ENCODE data around the gene FNIP2.

Gene FNIP2

GRCh38 chr4:158903079-158903456 lies 134.2 kb downstream of the FNIP2 start:
- Histone ChIP-seq H3K9me3 (ENCODE audit: insufficient read depth, low read length) (peaks cover 5% of the 10 kb centered on the region; the same call in 1 of the 2 replicates), H3K27me3 (ENCODE audit: insufficient read depth, insufficient read length) (no peaks in the 10 kb centered on the region), H3K4me3 (ENCODE audit: insufficient read length, low read depth) (no peak overlapping the region), H3K36me3 (ENCODE audit: insufficient read depth, insufficient read length, low read length) (no peaks in the 10 kb centered on the region), H3K9ac (ENCODE audit: insufficient read length, low read depth) (no peak overlapping the region), H3K4me1 (ENCODE audit: insufficient read depth, insufficient read length) (peaks cover 3% of the 10 kb centered on the region)
- no peak for TF ChIP-seq YY1 (IDR thresholded peaks at IDR 0.05; ENCODE audit: insufficient read depth, insufficient read length)
- TF ChIP-seq ZNF274 (IDR thresholded peaks at IDR 0.05; ENCODE audit: low read depth, low read length): no peak
- TF ChIP-seq SUZ12 (IDR thresholded peaks at IDR 0.05; ENCODE audit: extremely low read depth, insufficient read depth, insufficient read length): no peak
- DNase-seq (ENCODE audit: low read depth, low spot score): no peak

GRCh38 chr4:158903472-158904043 lies 134.7 kb downstream of the FNIP2 start:
- no peak for DNase-seq (ENCODE audit: low read depth, low spot score)
- TF ChIP-seq ZNF274 (IDR thresholded peaks at IDR 0.05; ENCODE audit: low read depth, low read length) (no peak), SUZ12 (IDR thresholded peaks at IDR 0.05; ENCODE audit: extremely low read depth, insufficient read depth, insufficient read length) (no peak), YY1 (IDR thresholded peaks at IDR 0.05; ENCODE audit: insufficient read depth, insufficient read length) (no peak)
- H3K9ac ChIP-seq (ENCODE audit: insufficient read length, low read depth): no peak overlapping the region
- H3K27me3 ChIP-seq (ENCODE audit: insufficient read depth, insufficient read length): no peaks in the 10 kb centered on the region
- H3K4me1 ChIP-seq (ENCODE audit: insufficient read depth, insufficient read length): peaks cover 3% of the 10 kb centered on the region
- H3K4me3 ChIP-seq (ENCODE audit: insufficient read length, low read depth): no peak overlapping the region
- H3K36me3 ChIP-seq (ENCODE audit: insufficient read depth, insufficient read length, low read length): no peaks in the 10 kb centered on the region
- peaks cover 5% of the 10 kb centered on the region; the same call in 1 of the 2 replicates for H3K9me3 ChIP-seq (ENCODE audit: insufficient read depth, low read length)

- H3K9me3 ChIP-seq (ENCODE audit: insufficient read depth, low read length): peaks cover 5% of the 10 kb centered on the region; the same call in 1 of the 2 replicates
- TF ChIP-seq SUZ12 (IDR thresholded peaks at IDR 0.05; ENCODE audit: extremely low read depth, insufficient read depth, insufficient read length) (no peak), YY1 (IDR thresholded peaks at IDR 0.05; ENCODE audit: insufficient read depth, insufficient read length) (no peak), ZNF274 (IDR thresholded peaks at IDR 0.05; ENCODE audit: low read depth, low read length) (no peak)
- H3K27me3 ChIP-seq (ENCODE audit: insufficient read depth, insufficient read length): no peaks in the 10 kb centered on the region
- DNase-seq (ENCODE audit: low read depth, low spot score): no peak
- H3K4me1 ChIP-seq (ENCODE audit: insufficient read depth, insufficient read length): peaks cover 3% of the 10 kb centered on the region
- no peak overlapping the region for H3K9ac ChIP-seq (ENCODE audit: insufficient read length, low read depth)
- H3K36me3 ChIP-seq (ENCODE audit: insufficient read depth, insufficient read length, low read length): no peaks in the 10 kb centered on the region
- H3K4me3 ChIP-seq (ENCODE audit: insufficient read length, low read depth): no peak overlapping the region
These were observed 136.0 kb downstream of the FNIP2 start for GRCh38 chr4:158904815-158905214.

GRCh38 chr4:158906073-158906472 lies 137.2 kb downstream of the FNIP2 start:
- no peak overlapping the region for H3K4me3 ChIP-seq (ENCODE audit: insufficient read length, low read depth)
- H3K9ac ChIP-seq (ENCODE audit: insufficient read length, low read depth): no peak overlapping the region
- H3K36me3 ChIP-seq (ENCODE audit: insufficient read depth, insufficient read length, low read length): no peaks in the 10 kb centered on the region
- no peak for DNase-seq (ENCODE audit: low read depth, low spot score)
- TF ChIP-seq YY1 (IDR thresholded peaks at IDR 0.05; ENCODE audit: insufficient read depth, insufficient read length): no peak
- no peak for TF ChIP-seq SUZ12 (IDR thresholded peaks at IDR 0.05; ENCODE audit: extremely low read depth, insufficient read depth, insufficient read length)
- no peak for TF ChIP-seq ZNF274 (IDR thresholded peaks at IDR 0.05; ENCODE audit: low read depth, low read length)
- H3K9me3 ChIP-seq (ENCODE audit: insufficient read depth, low read length): peaks cover 5% of the 10 kb centered on the region; the same call in 1 of the 2 replicates
- H3K4me1 ChIP-seq (ENCODE audit: insufficient read depth, insufficient read length): peaks cover 3% of the 10 kb centered on the region
- H3K27me3 ChIP-seq (ENCODE audit: insufficient read depth, insufficient read length): no peaks in the 10 kb centered on the region

- no peaks in the 10 kb centered on the region for H3K36me3 ChIP-seq (ENCODE audit: insufficient read depth, insufficient read length, low read length)
- no peak overlapping the region for H3K4me3 ChIP-seq (ENCODE audit: insufficient read length, low read depth)
- H3K9ac ChIP-seq (ENCODE audit: insufficient read length, low read depth): no peak overlapping the region
- TF ChIP-seq YY1 (IDR thresholded peaks at IDR 0.05; ENCODE audit: insufficient read depth, insufficient read length): no peak
- no peak for TF ChIP-seq ZNF274 (IDR thresholded peaks at IDR 0.05; ENCODE audit: low read depth, low read length)
- TF ChIP-seq SUZ12 (IDR thresholded peaks at IDR 0.05; ENCODE audit: extremely low read depth, insufficient read depth, insufficient read length): no peak
- no peak for DNase-seq (ENCODE audit: low read depth, low spot score)
- no peaks in the 10 kb centered on the region for H3K9me3 ChIP-seq (ENCODE audit: insufficient read depth, low read length)
- H3K4me1 ChIP-seq (ENCODE audit: insufficient read depth, insufficient read length): no peaks in the 10 kb centered on the region
- no peaks in the 10 kb centered on the region for H3K27me3 ChIP-seq (ENCODE audit: insufficient read depth, insufficient read length)
These were observed 143.6 kb downstream of the FNIP2 start for GRCh38 chr4:158912390-158912789.

GRCh38 chr4:158912806-158913205 lies 144.0 kb downstream of the FNIP2 start:
- no peaks in the 10 kb centered on the region for H3K4me1 ChIP-seq (ENCODE audit: insufficient read depth, insufficient read length)
- no peak for DNase-seq (ENCODE audit: low read depth, low spot score)
- no peak for TF ChIP-seq YY1 (IDR thresholded peaks at IDR 0.05; ENCODE audit: insufficient read depth, insufficient read length)
- H3K9ac ChIP-seq (ENCODE audit: insufficient read length, low read depth): no peak overlapping the region
- no peaks in the 10 kb centered on the region for H3K36me3 ChIP-seq (ENCODE audit: insufficient read depth, insufficient read length, low read length)
- H3K4me3 ChIP-seq (ENCODE audit: insufficient read length, low read depth): no peak overlapping the region
- H3K9me3 ChIP-seq (ENCODE audit: insufficient read depth, low read length): no peaks in the 10 kb centered on the region
- H3K27me3 ChIP-seq (ENCODE audit: insufficient read depth, insufficient read length): no peaks in the 10 kb centered on the region

- no peaks in the 10 kb centered on the region for H3K36me3 ChIP-seq (ENCODE audit: insufficient read depth, insufficient read length, low read length)
- no peaks in the 10 kb centered on the region for H3K4me1 ChIP-seq (ENCODE audit: insufficient read depth, insufficient read length)
- no peak for TF ChIP-seq ZNF274 (IDR thresholded peaks at IDR 0.05; ENCODE audit: low read depth, low read length)
- no peak for TF ChIP-seq YY1 (IDR thresholded peaks at IDR 0.05; ENCODE audit: insufficient read depth, insufficient read length)
- no peak for TF ChIP-seq SUZ12 (IDR thresholded peaks at IDR 0.05; ENCODE audit: extremely low read depth, insufficient read depth, insufficient read length)
- no peak overlapping the region for H3K4me3 ChIP-seq (ENCODE audit: insufficient read length, low read depth)
- DNase-seq (ENCODE audit: low read depth, low spot score): no peak
- no peaks in the 10 kb centered on the region for H3K27me3 ChIP-seq (ENCODE audit: insufficient read depth, insufficient read length)
- no peak overlapping the region for H3K9ac ChIP-seq (ENCODE audit: insufficient read length, low read depth)
- H3K9me3 ChIP-seq (ENCODE audit: insufficient read depth, low read length): no peaks in the 10 kb centered on the region
These were observed 144.9 kb downstream of the FNIP2 start for GRCh38 chr4:158913766-158914165.
